ENCODE data around the gene PWWP2B. TPM values are rescaled to one million over a fixed set of nuclear protein-coding genes. Genes with fewer than 3 reads are reported as not detected.

PWWP2B gene
- total RNA-seq, 2 donors from 2014 or later, result 33.8 to 61.0 TPM

DNA sequence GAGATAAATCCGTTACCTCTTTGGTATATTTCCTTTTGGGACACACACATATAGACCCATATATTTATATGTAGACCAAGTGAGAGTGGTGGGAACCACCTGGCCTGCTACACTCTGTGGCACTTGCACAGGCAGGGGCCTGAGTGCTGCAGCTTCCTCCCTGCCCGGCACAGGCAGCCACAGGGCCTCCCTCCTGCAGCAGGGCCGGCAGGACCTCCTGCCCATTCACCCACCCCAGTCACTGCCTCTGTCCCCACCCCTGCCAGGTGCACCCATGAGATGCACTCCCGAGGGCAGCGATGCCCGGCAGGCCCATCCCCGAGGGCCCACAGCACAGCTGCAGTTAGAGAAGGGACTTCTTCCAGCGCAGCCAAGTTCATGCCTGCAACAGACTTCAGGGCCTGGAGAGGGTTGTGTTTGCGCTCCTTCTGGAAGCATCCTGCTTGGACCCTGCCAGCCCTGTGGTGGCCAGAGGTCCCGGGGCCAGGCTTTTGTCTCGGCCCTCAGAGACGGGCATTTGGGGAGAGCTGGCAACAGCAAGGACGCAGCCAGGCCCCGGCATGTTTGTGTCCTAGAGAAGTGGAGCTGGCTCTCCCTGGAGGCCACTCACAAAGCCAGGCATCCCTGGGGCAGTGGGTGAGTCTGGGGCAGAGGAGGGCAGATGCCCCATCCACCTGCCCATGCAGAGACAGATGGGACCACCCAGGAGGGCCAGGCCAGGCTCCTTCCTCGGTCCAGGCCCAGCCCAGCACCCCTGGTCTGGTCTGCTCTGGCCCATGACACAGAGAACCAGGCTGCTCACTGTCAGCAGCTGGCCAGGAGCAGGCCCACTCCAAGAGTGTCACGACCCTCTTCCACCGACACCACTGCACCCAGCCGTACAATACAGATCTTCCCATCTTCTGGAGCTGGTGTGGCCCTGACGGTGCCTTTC, 41.4 kb downstream of the PWWP2B start:
- intact Hi-C loops (cut with DNase I), result no loop called here
- Histone ChIP-seq H3K36me3 (no peaks in the 10 kb centered on the region), H3K9ac (ENCODE audit: low read depth in 2 of 2, low read length in 2 of 2) (no peak overlapping the region)

DNA sequence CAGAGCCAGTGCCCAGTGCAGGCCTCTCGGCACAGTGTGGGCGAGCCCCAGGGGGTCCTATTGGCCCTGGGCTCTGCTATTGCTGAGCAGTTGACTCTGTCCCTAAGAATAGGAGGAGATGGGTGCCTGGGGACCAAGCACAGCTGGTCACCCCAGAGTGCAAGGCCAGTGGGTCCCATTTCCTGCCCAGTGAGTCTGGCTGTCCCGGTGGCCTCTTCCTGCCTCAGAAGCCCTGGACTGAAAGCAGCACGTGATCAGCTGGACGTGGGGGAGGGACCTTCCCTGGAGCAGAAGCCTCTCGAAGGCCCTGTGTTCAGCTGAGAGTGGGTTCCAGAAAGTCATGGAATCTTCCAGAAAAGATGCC, 42.0 kb downstream of the PWWP2B start:
- no peak overlapping the region for H3K4me3 ChIP-seq

More for the DNA sequence above, 41.4 kb downstream of the PWWP2B start:
- TF ChIP-seq, protein P1, sequence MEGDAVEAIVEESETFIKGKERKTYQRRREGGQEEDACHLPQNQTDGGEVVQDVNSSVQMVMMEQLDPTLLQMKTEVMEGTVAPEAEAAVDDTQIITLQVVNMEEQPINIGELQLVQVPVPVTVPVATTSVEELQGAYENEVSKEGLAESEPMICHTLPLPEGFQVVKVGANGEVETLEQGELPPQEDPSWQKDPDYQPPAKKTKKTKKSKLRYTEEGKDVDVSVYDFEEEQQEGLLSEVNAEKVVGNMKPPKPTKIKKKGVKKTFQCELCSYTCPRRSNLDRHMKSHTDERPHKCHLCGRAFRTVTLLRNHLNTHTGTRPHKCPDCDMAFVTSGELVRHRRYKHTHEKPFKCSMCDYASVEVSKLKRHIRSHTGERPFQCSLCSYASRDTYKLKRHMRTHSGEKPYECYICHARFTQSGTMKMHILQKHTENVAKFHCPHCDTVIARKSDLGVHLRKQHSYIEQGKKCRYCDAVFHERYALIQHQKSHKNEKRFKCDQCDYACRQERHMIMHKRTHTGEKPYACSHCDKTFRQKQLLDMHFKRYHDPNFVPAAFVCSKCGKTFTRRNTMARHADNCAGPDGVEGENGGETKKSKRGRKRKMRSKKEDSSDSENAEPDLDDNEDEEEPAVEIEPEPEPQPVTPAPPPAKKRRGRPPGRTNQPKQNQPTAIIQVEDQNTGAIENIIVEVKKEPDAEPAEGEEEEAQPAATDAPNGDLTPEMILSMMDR (IDR thresholded peaks at IDR 0.05), result no peak
- Histone ChIP-seq H3K4me3 (no peak overlapping the region), H3K4me1 (no peaks in the 10 kb centered on the region), H3K9me3 (no peaks in the 10 kb centered on the region), H3K27me3 (no peaks in the 10 kb centered on the region), H3K27ac (no peak overlapping the region)
- DNase-seq, result no peak

DNA sequence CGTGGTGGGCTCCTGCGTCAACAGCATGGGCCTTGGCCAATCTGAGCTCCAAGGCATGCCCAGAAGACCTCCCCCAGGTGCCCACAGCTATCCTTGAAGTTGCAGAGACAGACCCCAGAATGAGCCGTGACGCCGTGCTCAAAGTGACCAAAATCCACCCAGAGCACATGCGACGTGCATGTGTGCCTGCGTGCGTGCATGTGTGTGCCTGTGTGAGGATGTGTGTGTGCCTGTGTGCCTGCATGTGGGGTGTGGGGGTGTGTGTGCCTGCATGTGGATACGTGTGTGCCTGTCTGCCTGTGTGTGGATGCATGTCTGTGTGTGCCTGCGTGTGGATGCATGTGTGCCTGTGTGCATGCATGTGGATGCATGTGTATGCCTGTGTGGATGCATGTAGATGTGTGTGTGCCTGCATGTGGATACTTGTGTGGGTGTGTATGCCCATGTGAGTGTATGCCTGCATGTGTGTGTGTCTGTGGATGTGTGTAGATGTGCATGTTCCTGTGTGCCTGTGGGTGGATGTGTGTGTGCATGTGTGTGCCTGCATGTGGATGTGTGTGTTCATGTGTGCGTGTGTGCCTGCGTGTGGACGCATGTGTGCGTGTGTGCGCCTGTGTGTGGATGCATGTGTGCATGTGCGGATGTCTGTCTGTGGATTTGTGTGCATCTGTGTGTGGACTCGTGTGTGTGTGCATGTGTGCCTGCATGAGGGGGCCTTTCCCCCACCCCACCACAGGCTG, 42.6 kb downstream of the PWWP2B start:
- DNase-seq, result no peak

More for the DNA sequence above, 42.0 kb downstream of the PWWP2B start:
- DNase-seq, result no peak
- TF ChIP-seq, protein P1 (IDR thresholded peaks at IDR 0.05), result no peak
- Histone ChIP-seq H3K27me3 (no peaks in the 10 kb centered on the region), H3K9me3 (no peaks in the 10 kb centered on the region), H3K9ac (ENCODE audit: low read depth in 2 of 2, low read length in 2 of 2) (no peak overlapping the region), H3K4me1 (no peaks in the 10 kb centered on the region), H3K27ac (no peak overlapping the region), H3K36me3 (no peaks in the 10 kb centered on the region)
- intact Hi-C loops (cut with DNase I), result no loop called here

DNA sequence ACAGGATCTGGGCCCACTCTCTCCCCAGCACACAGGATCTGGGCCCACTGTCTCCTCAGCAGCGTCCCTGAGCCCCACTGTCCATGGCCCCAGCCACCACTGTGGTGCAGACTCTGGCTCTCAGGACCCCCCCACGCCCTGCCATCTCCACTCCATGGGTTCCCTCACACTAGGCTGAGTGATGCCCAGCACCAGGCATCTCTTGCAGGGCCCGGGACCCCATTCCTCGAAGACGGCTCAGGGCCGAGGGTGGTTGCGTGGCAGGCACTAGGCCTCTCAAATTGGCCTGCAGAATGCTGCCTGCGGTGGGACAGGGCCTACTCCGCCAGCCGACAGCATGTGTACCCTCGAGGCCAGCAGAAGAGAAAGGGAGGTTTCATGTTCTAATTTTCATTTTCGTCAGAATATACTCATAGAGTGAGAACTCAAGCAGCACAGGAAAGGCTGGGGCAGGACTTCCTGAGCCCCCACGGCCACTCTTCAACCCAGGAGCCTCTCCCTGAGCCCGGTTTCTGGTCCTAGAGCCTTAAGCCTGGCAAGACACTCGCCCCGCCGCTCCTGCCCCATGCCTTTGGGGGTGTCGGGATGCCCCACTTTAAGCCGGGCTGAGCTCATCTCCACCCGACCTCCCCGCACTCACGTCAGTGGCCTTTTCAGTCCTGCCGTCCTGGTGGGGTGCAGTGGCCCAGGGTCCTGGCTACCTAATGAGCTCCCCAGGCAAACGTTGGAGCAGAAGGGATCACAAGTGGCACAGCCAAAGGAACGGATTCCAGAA, 44.0 kb downstream of the PWWP2B start:
- intact Hi-C loops (cut with DNase I), result no loop called here

More for the DNA sequence above, 42.6 kb downstream of the PWWP2B start:
- H3K36me3 ChIP-seq, result no peaks in the 10 kb centered on the region
- H3K4me1 ChIP-seq, result no peaks in the 10 kb centered on the region
- H3K9me3 ChIP-seq, result no peaks in the 10 kb centered on the region
- no peaks in the 10 kb centered on the region for H3K27me3 ChIP-seq
- H3K4me3 ChIP-seq, result no peak overlapping the region
- H3K9ac ChIP-seq (ENCODE audit: low read depth in 2 of 2, low read length in 2 of 2), result no peak overlapping the region
- TF ChIP-seq, protein P1 (IDR thresholded peaks at IDR 0.05), result no peak
- intact Hi-C loops (cut with DNase I), result no loop called here
- no peak overlapping the region for H3K27ac ChIP-seq

More for the DNA sequence above, 44.0 kb downstream of the PWWP2B start:
- no peaks in the 10 kb centered on the region for H3K9me3 ChIP-seq
- TF ChIP-seq, protein P1 (IDR thresholded peaks at IDR 0.05), result no peak
- H3K36me3 ChIP-seq, result no peaks in the 10 kb centered on the region
- no peak for DNase-seq
- no peak overlapping the region for H3K9ac ChIP-seq (ENCODE audit: low read depth in 2 of 2, low read length in 2 of 2)
- no peaks in the 10 kb centered on the region for H3K4me1 ChIP-seq
- no peak overlapping the region for H3K4me3 ChIP-seq
- no peaks in the 10 kb centered on the region for H3K27me3 ChIP-seq
- no peak overlapping the region for H3K27ac ChIP-seq
